Calu3 (cell line): ENCODE results near the gene MRPS18A. TPM values are rescaled to one million over a fixed set of nuclear protein-coding genes. Genes with fewer than 3 reads are reported as not detected.
A peak's percentile ranks its signal among the peaks of the same experiment; 100 is the strongest.

Source experiments
- BruUV-seq: library from RNA; stranded (reverse); fragments of 400-500 nt; replicated peaks from 2 replicates; lab custom pipeline; 2021; lab: Mats Ljungman, UMichigan
- CTCF ChIA-PET: fragments of 300-600 bp; sonication (Branson Sonifier 250); formaldehyde crosslinking; loops from one replicate; lab custom pipeline; 2022; ENCODE audit warnings: antibody characterized with exemption; lab: Charles Lee
- DNase-seq: peaks from one replicate; pipeline ENCODE4 v3.0.0; 2022
- H3K27ac Mint-ChIP-seq: one replicate; pipeline ENCODE4 v1.8.0; 2022; ENCODE audit warnings: mixed read lengths; ENCODE audit not compliant: unreplicated experiment
- H3K27me3 Mint-ChIP-seq: one replicate; pipeline ENCODE4 v1.8.0; 2022; ENCODE audit warnings: mixed read lengths; ENCODE audit not compliant: unreplicated experiment
- H3K36me3 Mint-ChIP-seq: one replicate; pipeline ENCODE4 v1.8.0; 2022; ENCODE audit warnings: mild to moderate bottlenecking, moderate library complexity, mixed read lengths; ENCODE audit not compliant: insufficient read depth, unreplicated experiment
- H3K4me1 Mint-ChIP-seq: one replicate; pipeline ENCODE4 v1.8.0; 2022; ENCODE audit warnings: mild to moderate bottlenecking, low read depth, mixed read lengths; ENCODE audit not compliant: unreplicated experiment
- H3K4me3 Mint-ChIP-seq: one replicate; pipeline ENCODE4 v1.8.0; 2022; ENCODE audit warnings: mild to moderate bottlenecking, low read depth, moderate library complexity, mixed read lengths; ENCODE audit not compliant: unreplicated experiment
- H3K9me3 Mint-ChIP-seq: one replicate; pipeline ENCODE4 v1.8.0; 2022; ENCODE audit warnings: low read depth, mixed read lengths; ENCODE audit not compliant: unreplicated experiment
- CTCF ChIP-seq: fragments of 200-600 bp; IDR thresholded peaks from one replicate; pipeline ENCODE4 v1.8.0; 2022; ENCODE audit warnings: antibody characterized with exemption; ENCODE audit not compliant: unreplicated experiment
- intact Hi-C: fragments of 100-400 bp; cut with micrococcal nuclease; formaldehyde crosslinking; loops from one replicate; pipeline ENCODE4 v1.10.0; 2022; ENCODE audit not compliant: unreplicated experiment
- total RNA-seq: library from RNA; stranded (reverse); gene quantifications from 2 replicates; pipeline ENCODE4 v1.2.3, GENCODE V29; 2022

The MRPS18A gene
- total RNA-seq, 1 experiment from 2014 or later, result 88.8 TPM

GRCh38 chr6:43668151-43669028 lies 19.2 kb downstream of the MRPS18A start:
- no TSS peak for BruUV-seq
- peak overlapping the region; percentile 80 for H3K27ac Mint-ChIP-seq
- DNase-seq, result peak; percentile 87
- H3K4me3 Mint-ChIP-seq, result peak overlapping the region; percentile 43
- CTCF ChIA-PET, result interaction anchor here (0.7 to 6.2 kb wide), 16 partner anchors 18 to 1903 kb away, joined by 3 to 47 read pairs (median 5); partner anchors contain the start of gene VEGFA
- H3K36me3 Mint-ChIP-seq, result peaks cover 68% of the 10 kb centered on the region
- TF ChIP-seq CTCF, result peak; percentile 85
- intact Hi-C loops, result loop anchor here (5.0 kb wide), 3 partner anchors 34 to 334 kb away; no protein-coding TSS in a partner anchor
- no peaks in the 10 kb centered on the region for H3K27me3 Mint-ChIP-seq
- peaks cover 40% of the 10 kb centered on the region for H3K4me1 Mint-ChIP-seq
- H3K9me3 Mint-ChIP-seq, result no peaks in the 10 kb centered on the region

GRCh38 chr6:43667245-43668150 lies 20.1 kb downstream of the MRPS18A start:
- H3K4me3 Mint-ChIP-seq, result peak overlapping the region; percentile 43

GRCh38 chr6:43666196-43666920 lies 21.2 kb downstream of the MRPS18A start:
- Mint-ChIP-seq H3K27ac (peak overlapping the region; percentile 80), H3K27me3 (no peaks in the 10 kb centered on the region), H3K4me3 (no peak overlapping the region), H3K36me3 (peaks cover 48% of the 10 kb centered on the region), H3K9me3 (no peaks in the 10 kb centered on the region), H3K4me1 (peaks cover 40% of the 10 kb centered on the region)
- no peak for DNase-seq
- no peak for TF ChIP-seq CTCF
- BruUV-seq, result no TSS peak
- CTCF ChIA-PET, result interaction anchor here (0.7 to 6.2 kb wide), 9 partner anchors 18 to 413 kb away, joined by 3 to 47 read pairs (median 8); partner anchors contain the start of genes GTPBP2, MRPS18A and VEGFA
- intact Hi-C loops, result loop anchor here (5.0 kb wide), 3 partner anchors 36 to 336 kb away; no protein-coding TSS in a partner anchor

More at GRCh38 chr6:43667245-43668150, 20.1 kb downstream of the MRPS18A start:
- peak; percentile 94 for DNase-seq
- H3K36me3 Mint-ChIP-seq, result peaks cover 59% of the 10 kb centered on the region
- BruUV-seq, result TSS peak; percentile 22
- no peaks in the 10 kb centered on the region for H3K9me3 Mint-ChIP-seq
- peak overlapping the region; percentile 80 for H3K27ac Mint-ChIP-seq
- CTCF ChIA-PET, result interaction anchor here (0.6 to 6.2 kb wide), 23 partner anchors 19 to 1902 kb away, joined by 3 to 47 read pairs (median 5); partner anchors contain the start of genes GTPBP2, MRPS18A and VEGFA
- H3K27me3 Mint-ChIP-seq, result no peaks in the 10 kb centered on the region
- intact Hi-C loops, result loop anchor here (1.0 to 5.0 kb wide), 6 partner anchors 35 to 412 kb away; no protein-coding TSS in a partner anchor
- peak; percentile 98 for TF ChIP-seq CTCF
- H3K4me1 Mint-ChIP-seq, result peaks cover 40% of the 10 kb centered on the region
